ENCODE measurements around the gene POC1B.
"Not testable (repeated sequence)": the region's sequence is repeated elsewhere in the genome, so short reads cannot be mapped to it uniquely, and the experiment has no call there.

The POC1B gene

GRCh38 chr12:89470741-89471509 lies 54.9 kb downstream of the POC1B start:
- Histone ChIP-seq H3K27ac (ENCODE audit: low read length) (no peak overlapping the region), H3K4me3 (ENCODE audit: low read depth in 1 of 2, low read length in 2 of 2) (no peak overlapping the region), H3K36me3 (ENCODE audit: control insufficient read depth in 1 of 2, insufficient read depth in 2 of 2, low read length in 2 of 2) (no peaks in the 10 kb centered on the region), H3K9me3 (ENCODE audit: control insufficient read depth in 1 of 2, low read length in 2 of 2) (no peaks in the 10 kb centered on the region), H3K27me3 (ENCODE audit: low read depth, low read length) (no peaks in the 10 kb centered on the region), H3K4me1 (ENCODE audit: control insufficient read depth in 1 of 2, insufficient read depth in 2 of 2, low read length in 2 of 2) (no peaks in the 10 kb centered on the region)

- H3K27ac ChIP-seq (ENCODE audit: low read length) = no peak overlapping the region
- H3K4me3 ChIP-seq (ENCODE audit: low read depth in 1 of 2, low read length in 2 of 2) = no peak overlapping the region
- H3K4me1 ChIP-seq (ENCODE audit: control insufficient read depth in 1 of 2, insufficient read depth in 2 of 2, low read length in 2 of 2) = no peaks in the 10 kb centered on the region
- H3K9me3 ChIP-seq (ENCODE audit: control insufficient read depth in 1 of 2, low read length in 2 of 2) = no peaks in the 10 kb centered on the region
- H3K36me3 ChIP-seq (ENCODE audit: control insufficient read depth in 1 of 2, insufficient read depth in 2 of 2, low read length in 2 of 2) = no peaks in the 10 kb centered on the region
- no peaks in the 10 kb centered on the region for H3K27me3 ChIP-seq (ENCODE audit: low read depth, low read length)
These were observed 56.5 kb downstream of the POC1B start for GRCh38 chr12:89469361-89469760.

- Histone ChIP-seq H3K4me1 (ENCODE audit: control insufficient read depth in 1 of 2, insufficient read depth in 2 of 2, low read length in 2 of 2) (no peaks in the 10 kb centered on the region), H3K4me3 (ENCODE audit: low read depth in 1 of 2, low read length in 2 of 2) (no peak overlapping the region), H3K27me3 (ENCODE audit: low read depth, low read length) (no peaks in the 10 kb centered on the region), H3K36me3 (ENCODE audit: control insufficient read depth in 1 of 2, insufficient read depth in 2 of 2, low read length in 2 of 2) (no peaks in the 10 kb centered on the region), H3K27ac (ENCODE audit: low read length) (no peak overlapping the region), H3K9me3 (ENCODE audit: control insufficient read depth in 1 of 2, low read length in 2 of 2) (no peaks in the 10 kb centered on the region)
These were observed 57.1 kb downstream of the POC1B start for GRCh38 chr12:89468648-89469326.

- Histone ChIP-seq H3K27me3 (ENCODE audit: low read depth, low read length) (no peaks in the 10 kb centered on the region), H3K9me3 (ENCODE audit: control insufficient read depth in 1 of 2, low read length in 2 of 2) (no peaks in the 10 kb centered on the region), H3K36me3 (ENCODE audit: control insufficient read depth in 1 of 2, insufficient read depth in 2 of 2, low read length in 2 of 2) (no peaks in the 10 kb centered on the region), H3K27ac (ENCODE audit: low read length) (no peak overlapping the region), H3K4me1 (ENCODE audit: control insufficient read depth in 1 of 2, insufficient read depth in 2 of 2, low read length in 2 of 2) (no peaks in the 10 kb centered on the region), H3K4me3 (ENCODE audit: low read depth in 1 of 2, low read length in 2 of 2) (no peak overlapping the region)
These were observed 57.8 kb downstream of the POC1B start for GRCh38 chr12:89468017-89468416.

GRCh38 chr12:89464974-89465592 lies 60.8 kb downstream of the POC1B start:
- H3K4me3 ChIP-seq (ENCODE audit: low read depth in 1 of 2, low read length in 2 of 2) = no peak overlapping the region
- H3K9me3 ChIP-seq (ENCODE audit: control insufficient read depth in 1 of 2, low read length in 2 of 2) = no peaks in the 10 kb centered on the region
- H3K27ac ChIP-seq (ENCODE audit: low read length) = no peak overlapping the region
- H3K36me3 ChIP-seq (ENCODE audit: control insufficient read depth in 1 of 2, insufficient read depth in 2 of 2, low read length in 2 of 2) = no peaks in the 10 kb centered on the region
- H3K4me1 ChIP-seq (ENCODE audit: control insufficient read depth in 1 of 2, insufficient read depth in 2 of 2, low read length in 2 of 2) = peaks cover 0 to 9% of the 10 kb centered on the region in 2 donors
- no peaks in the 10 kb centered on the region for H3K27me3 ChIP-seq (ENCODE audit: low read depth, low read length)

GRCh38 chr12:89461649-89462612 lies 63.9 kb downstream of the POC1B start:
- Histone ChIP-seq H3K9me3 (ENCODE audit: control insufficient read depth in 1 of 2, low read length in 2 of 2) (no peaks in the 10 kb centered on the region), H3K36me3 (ENCODE audit: control insufficient read depth in 1 of 2, insufficient read depth in 2 of 2, low read length in 2 of 2) (no peaks in the 10 kb centered on the region), H3K4me1 (ENCODE audit: control insufficient read depth in 1 of 2, insufficient read depth in 2 of 2, low read length in 2 of 2) (peaks cover 0 to 9% of the 10 kb centered on the region in 2 donors), H3K27me3 (ENCODE audit: low read depth, low read length) (no peaks in the 10 kb centered on the region), H3K4me3 (ENCODE audit: low read depth in 1 of 2, low read length in 2 of 2) (peak overlapping the region; percentile 34 to 54), H3K27ac (ENCODE audit: low read length) (peak overlapping the region; percentile 81)

GRCh38 chr12:89461190-89461589 lies 64.7 kb downstream of the POC1B start:
- Histone ChIP-seq H3K27ac (ENCODE audit: low read length) (peak overlapping the region; percentile 81), H3K36me3 (ENCODE audit: control insufficient read depth in 1 of 2, insufficient read depth in 2 of 2, low read length in 2 of 2) (no peaks in the 10 kb centered on the region), H3K4me1 (ENCODE audit: control insufficient read depth in 1 of 2, insufficient read depth in 2 of 2, low read length in 2 of 2) (peaks cover 0 to 9% of the 10 kb centered on the region in 2 donors), H3K4me3 (ENCODE audit: low read depth in 1 of 2, low read length in 2 of 2) (peak overlapping the region; percentile 34 to 54), H3K27me3 (ENCODE audit: low read depth, low read length) (no peaks in the 10 kb centered on the region), H3K9me3 (ENCODE audit: control insufficient read depth in 1 of 2, low read length in 2 of 2) (no peaks in the 10 kb centered on the region)

- peaks cover 0 to 18% of the 10 kb centered on the region in 2 donors for H3K4me1 ChIP-seq (ENCODE audit: control insufficient read depth in 1 of 2, insufficient read depth in 2 of 2, low read length in 2 of 2)
- H3K9me3 ChIP-seq (ENCODE audit: control insufficient read depth in 1 of 2, low read length in 2 of 2); H3K27me3 ChIP-seq (ENCODE audit: low read depth, low read length); H3K36me3 ChIP-seq (ENCODE audit: control insufficient read depth in 1 of 2, insufficient read depth in 2 of 2, low read length in 2 of 2); H3K4me3 ChIP-seq (ENCODE audit: low read depth in 1 of 2, low read length in 2 of 2); H3K27ac ChIP-seq (ENCODE audit: low read length): not testable (repeated sequence)
These were observed 66.6 kb downstream of the POC1B start for GRCh38 chr12:89459279-89459678.

GRCh38 chr12:89456565-89456964 lies 69.3 kb downstream of the POC1B start:
- Histone ChIP-seq H3K4me3 (ENCODE audit: low read depth in 1 of 2, low read length in 2 of 2) (no peak overlapping the region), H3K27me3 (ENCODE audit: low read depth, low read length) (no peaks in the 10 kb centered on the region), H3K36me3 (ENCODE audit: control insufficient read depth in 1 of 2, insufficient read depth in 2 of 2, low read length in 2 of 2) (no peaks in the 10 kb centered on the region), H3K4me1 (ENCODE audit: control insufficient read depth in 1 of 2, insufficient read depth in 2 of 2, low read length in 2 of 2) (peaks cover 6 to 24% of the 10 kb centered on the region in 2 donors), H3K27ac (ENCODE audit: low read length) (no peak overlapping the region), H3K9me3 (ENCODE audit: control insufficient read depth in 1 of 2, low read length in 2 of 2) (no peaks in the 10 kb centered on the region)

- Histone ChIP-seq H3K4me3 (ENCODE audit: low read depth in 1 of 2, low read length in 2 of 2) (peak overlapping the region; percentile 8 to 45), H3K9me3 (ENCODE audit: control insufficient read depth in 1 of 2, low read length in 2 of 2) (no peaks in the 10 kb centered on the region), H3K27ac (ENCODE audit: low read length) (peak overlapping the region; percentile 89), H3K36me3 (ENCODE audit: control insufficient read depth in 1 of 2, insufficient read depth in 2 of 2, low read length in 2 of 2) (no peaks in the 10 kb centered on the region), H3K4me1 (ENCODE audit: control insufficient read depth in 1 of 2, insufficient read depth in 2 of 2, low read length in 2 of 2) (peaks cover 9 to 17% of the 10 kb centered on the region in 2 donors), H3K27me3 (ENCODE audit: low read depth, low read length) (no peaks in the 10 kb centered on the region)
These were observed 71.6 kb downstream of the POC1B start for GRCh38 chr12:89454080-89454848.

All from muscle layer of duodenum (tissue), 2 donors.